BJ (cell line): ENCODE data around the gene TMEM132C. TPM values are rescaled to one million over a fixed set of nuclear protein-coding genes. Genes with fewer than 3 reads are reported as not detected.

Experiments used
- CTCF ChIA-PET: fragments of 350-600 bp; formaldehyde crosslinking; extraction: SDS; loops from one replicate; lab custom pipeline; 2021; ENCODE audit warnings: antibody characterized with exemption, inconsistent platforms; lab: Yijun Ruan, JAX
- POLR2A ChIA-PET: fragments of 300-600 bp; sonication (Branson Sonifier 250); formaldehyde crosslinking; extraction: SDS; loops from one replicate; lab custom pipeline; 2021; ENCODE audit warnings: antibody characterized with exemption; lab: Charles Lee
- DNase-seq: peaks from one replicate; pipeline ENCODE4 v3.0.0-alpha.2; 2011; ENCODE audit warnings: low read depth
- H3K27me3 ChIP-seq: 2 replicates; pipeline ENCODE4 v1.6.0; 2011; ENCODE audit warnings: low read length; ENCODE audit not compliant: control insufficient read depth, insufficient read depth
- H3K36me3 ChIP-seq: 2 replicates; pipeline ENCODE4 v1.5.1; 2011; ENCODE audit warnings: low read length; ENCODE audit not compliant: control insufficient read depth, insufficient read depth
- H3K4me3 ChIP-seq: 2 replicates; pipeline ENCODE4 v1.5.1; 2011; ENCODE audit warnings: low read depth, mild to moderate bottlenecking, control low read depth, low read length
- polyA plus RNA-seq: library from polyadenylated mRNA; depleted of rRNA; stranded (reverse); fragments of >200 nt; gene quantifications from 2 replicates; pipeline ENCODE4 v1.2.3, GENCODE V29; 2011
- TF ChIP-seq, protein P1 (sequence below): IDR thresholded peaks from 2 replicates; pipeline ENCODE4 v1.5.1; 2011; ENCODE audit warnings: low read depth, mild to moderate bottlenecking, control low read depth, inconsistent platforms, low read length, moderate library complexity; ENCODE audit not compliant: insufficient read depth

TMEM132C gene
- polyA plus RNA-seq, 1 experiment: not detected

GRCh38 chr12:128387811-128388422, 120.9 kb downstream of the TMEM132C start:
- TF ChIP-seq, protein P1, sequence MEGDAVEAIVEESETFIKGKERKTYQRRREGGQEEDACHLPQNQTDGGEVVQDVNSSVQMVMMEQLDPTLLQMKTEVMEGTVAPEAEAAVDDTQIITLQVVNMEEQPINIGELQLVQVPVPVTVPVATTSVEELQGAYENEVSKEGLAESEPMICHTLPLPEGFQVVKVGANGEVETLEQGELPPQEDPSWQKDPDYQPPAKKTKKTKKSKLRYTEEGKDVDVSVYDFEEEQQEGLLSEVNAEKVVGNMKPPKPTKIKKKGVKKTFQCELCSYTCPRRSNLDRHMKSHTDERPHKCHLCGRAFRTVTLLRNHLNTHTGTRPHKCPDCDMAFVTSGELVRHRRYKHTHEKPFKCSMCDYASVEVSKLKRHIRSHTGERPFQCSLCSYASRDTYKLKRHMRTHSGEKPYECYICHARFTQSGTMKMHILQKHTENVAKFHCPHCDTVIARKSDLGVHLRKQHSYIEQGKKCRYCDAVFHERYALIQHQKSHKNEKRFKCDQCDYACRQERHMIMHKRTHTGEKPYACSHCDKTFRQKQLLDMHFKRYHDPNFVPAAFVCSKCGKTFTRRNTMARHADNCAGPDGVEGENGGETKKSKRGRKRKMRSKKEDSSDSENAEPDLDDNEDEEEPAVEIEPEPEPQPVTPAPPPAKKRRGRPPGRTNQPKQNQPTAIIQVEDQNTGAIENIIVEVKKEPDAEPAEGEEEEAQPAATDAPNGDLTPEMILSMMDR: no peak
- ChIA-PET POLR2A (no interaction called here), CTCF (no interaction called here)
- Histone ChIP-seq H3K27me3 (no peaks in the 10 kb centered on the region), H3K4me3 (no peak overlapping the region), H3K36me3 (no peaks in the 10 kb centered on the region)
- DNase-seq: no peak

DNA sequence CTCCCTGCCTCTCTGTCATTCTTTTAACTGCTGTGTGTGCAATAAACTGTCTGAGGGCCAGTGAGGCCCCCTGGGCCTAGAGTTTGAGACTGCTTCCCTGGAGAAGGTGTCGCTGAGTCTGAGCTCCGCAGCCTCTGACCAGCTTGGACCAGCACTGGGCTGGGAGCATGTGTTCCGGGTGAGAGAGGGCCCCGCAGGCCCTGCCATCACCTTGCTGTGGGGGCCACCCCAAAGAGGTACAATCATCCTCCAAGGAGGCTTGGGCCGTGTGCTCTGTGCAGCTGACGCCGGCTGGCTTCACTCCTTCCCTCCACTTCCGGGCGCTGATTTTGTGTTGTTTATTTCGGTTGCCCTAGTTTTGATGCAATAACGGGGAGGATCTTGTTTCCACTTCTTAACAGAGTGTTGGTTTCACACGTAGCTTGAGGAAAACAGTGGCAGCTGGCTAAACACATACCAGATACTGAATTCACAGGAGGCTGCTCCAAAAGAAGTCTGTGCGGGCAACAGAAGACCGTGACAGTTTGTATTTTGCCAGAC, 121.6 kb downstream of the TMEM132C start:
- ChIA-PET CTCF (no interaction called here), POLR2A (no interaction called here)
- no peak overlapping the region for H3K4me3 ChIP-seq
- no peak for DNase-seq
- no peaks in the 10 kb centered on the region for H3K36me3 ChIP-seq
- TF ChIP-seq, protein P1: no peak
- H3K27me3 ChIP-seq: no peaks in the 10 kb centered on the region

DNA sequence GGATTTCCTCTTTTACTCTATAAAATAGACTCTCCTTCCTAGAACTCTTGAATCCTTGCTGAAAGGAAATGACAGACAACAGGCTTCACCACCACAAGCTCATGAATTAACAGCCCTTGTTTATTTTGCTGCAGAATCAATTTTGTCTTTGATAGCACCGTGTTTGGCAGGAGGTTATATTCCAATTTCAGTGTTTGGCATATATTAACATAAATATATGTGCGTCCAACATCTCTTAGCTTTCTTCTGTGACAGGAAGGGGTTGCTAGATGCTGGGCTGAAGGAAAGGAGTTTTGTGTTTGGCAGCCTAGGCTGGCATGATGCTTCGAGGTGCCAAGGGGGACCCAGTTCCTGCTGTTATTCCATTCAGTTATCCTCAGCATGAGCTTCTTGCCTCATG, 126.4 kb downstream of the TMEM132C start:
- no peak for DNase-seq
- ChIA-PET POLR2A (no interaction called here), CTCF (no interaction called here)
- TF ChIP-seq, protein P1: no peak
- no peaks in the 10 kb centered on the region for H3K27me3 ChIP-seq
- H3K4me3 ChIP-seq: no peak overlapping the region
- no peaks in the 10 kb centered on the region for H3K36me3 ChIP-seq

DNA sequence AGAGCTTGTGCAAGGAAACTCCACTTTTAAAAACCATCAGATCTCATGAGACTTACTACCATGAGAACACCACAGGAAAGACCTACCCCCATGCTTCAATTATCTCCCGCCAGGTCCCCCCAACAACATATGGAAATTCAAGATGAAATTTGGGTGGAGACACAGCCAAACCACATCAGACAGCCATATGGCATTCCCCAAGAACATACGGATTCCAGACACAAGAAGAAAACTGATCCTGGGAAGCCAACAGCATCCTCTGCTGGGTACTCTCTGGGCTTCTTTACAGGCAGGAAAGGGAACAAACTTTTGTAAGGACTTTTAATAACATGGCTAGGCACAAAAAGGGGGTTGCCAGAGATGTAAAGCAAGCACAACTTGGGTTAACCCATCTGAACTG, 127.2 kb downstream of the TMEM132C start:
- TF ChIP-seq, protein P1: no peak
- POLR2A ChIA-PET: no interaction called here
- no peaks in the 10 kb centered on the region for H3K27me3 ChIP-seq
- CTCF ChIA-PET: no interaction called here
- H3K4me3 ChIP-seq: no peak overlapping the region
- DNase-seq: no peak
- H3K36me3 ChIP-seq: no peaks in the 10 kb centered on the region

- CTCF ChIA-PET: no interaction called here
Measured at GRCh38 chr12:128399253-128399652, 132.3 kb downstream of the TMEM132C start.

More at GRCh38 chr12:128399253-128399652, 132.3 kb downstream of the TMEM132C start:
- no peak overlapping the region for H3K4me3 ChIP-seq
- POLR2A ChIA-PET: no interaction called here
- TF ChIP-seq, protein P1: no peak
- H3K36me3 ChIP-seq: no peaks in the 10 kb centered on the region
- no peaks in the 10 kb centered on the region for H3K27me3 ChIP-seq
- DNase-seq: no peak
